Right lobe of liver (tissue), 6 donors: Measurements from ENCODE around the gene FUOM. TPM values are rescaled to one million over a fixed set of nuclear protein-coding genes. Genes with fewer than 3 reads are reported as not detected.

Experiments
- ATAC-seq, 4 donors: fragments of 200-7000 bp; cut with Tn5 transposase; one replicate each; pipeline ENCODE4 v1.9.1; 2020; ENCODE audit warnings: mild to moderate bottlenecking in 4 of 4, moderate library complexity in 4 of 4
- DNase-seq, 3 donors: peaks; one replicate each; pipeline ENCODE4 v3.0.0-alpha.2; 2020
- H3K27ac ChIP-seq, 3 donors: fragments of 200-600 bp; one replicate each; pipeline ENCODE4 v1.8.0; 2022
- H3K27me3 ChIP-seq, 2 donors: fragments of 200-600 bp; one replicate each; pipeline ENCODE4 v1.8.0; 2022
- H3K36me3 ChIP-seq, 4 donors: fragments of 200-600 bp; sonication (generic) in 1 of 4; one replicate each; pipeline versions ENCODE4 v1.5.1 to v1.8.0; 2017 to 2022; ENCODE audit warnings: control low read depth in 1 of 4
- H3K4me1 ChIP-seq, 4 donors: fragments of 200-600 bp; sonication (generic) in 1 of 4; one replicate each; pipeline versions ENCODE4 v1.5.1 to v1.8.0; 2017 to 2022; ENCODE audit warnings: control low read depth in 1 of 4
- H3K4me3 ChIP-seq, 3 donors: fragments of 200-600 bp; one replicate each; pipeline ENCODE4 v1.8.0; 2022
- H3K9me3 ChIP-seq, 4 donors: fragments of 200-600 bp; sonication (generic) in 1 of 4; one replicate each; pipeline versions ENCODE4 v1.5.1 to v1.8.0; 2017 to 2022; ENCODE audit warnings: control low read depth in 1 of 4
- POLR2A ChIP-seq: fragments of 450-650 bp; IDR thresholded peaks from one replicate; pipeline ENCODE4 v1.6.1; 2017; ENCODE audit warnings: antibody characterized with exemption, mild to moderate bottlenecking
- WGBS: methylation state at CpG from one replicate; pipeline ENCODE4 v1.1.6; 2018; ENCODE audit warnings: low coverage, low lambda C conversion rate; ENCODE audit not compliant: insufficient coverage; ENCODE audit errors: missing lambda C conversion rate; 5-methylcytosine and 5-hydroxymethylcytosine counted together
- intact Hi-C, 2 donors: fragments of 100-400 bp; cut with DNase I; formaldehyde crosslinking; loops; one replicate each; pipeline versions ENCODE4 v1.11.2 to v1.14.1; 2022
- total RNA-seq, 6 experiments: library from RNA; depleted of rRNA in 2 of 6; stranded (reverse); fragments of >200 nt in 2 of 6; fragmentation: NEBNext Ultra II Directional in 3 of 6; extraction: Animal tissue kit (Norgen Biotek cat#: 25700) in 3 of 6; gene quantifications; one replicate each; pipeline versions ENCODE4 v1.1.0 to v1.2.4, GENCODE V29; 2016 to 2023
- TF ChIP-seq, protein P1 (sequence below), 4 donors: fragments of 200-600 bp in 3 of 4; fragments of 450-650 bp in 1 of 4; IDR thresholded peaks; one replicate each; pipeline versions ENCODE4 v1.5.1 to v1.8.0; 2016 to 2022; ENCODE audit warnings: antibody characterized with exemption in 4 of 4, mild to moderate bottlenecking in 2 of 4
- donor health status: DM: no; HTN: yes; CAD: no.
- donor health status: DM: no; HTN: no; CAD: no.
- donor health status: DM: no; HTN: no; CAD: no.
- donor health status: DM: no; HTN: yes; CAD: no.
- donor health status: DM: no; HTN: yes; CAD: no.

FUOM gene
- total RNA-seq, 6 experiments from 2014 or later, result 76.1 to 158 (median 124) TPM

DNA sequence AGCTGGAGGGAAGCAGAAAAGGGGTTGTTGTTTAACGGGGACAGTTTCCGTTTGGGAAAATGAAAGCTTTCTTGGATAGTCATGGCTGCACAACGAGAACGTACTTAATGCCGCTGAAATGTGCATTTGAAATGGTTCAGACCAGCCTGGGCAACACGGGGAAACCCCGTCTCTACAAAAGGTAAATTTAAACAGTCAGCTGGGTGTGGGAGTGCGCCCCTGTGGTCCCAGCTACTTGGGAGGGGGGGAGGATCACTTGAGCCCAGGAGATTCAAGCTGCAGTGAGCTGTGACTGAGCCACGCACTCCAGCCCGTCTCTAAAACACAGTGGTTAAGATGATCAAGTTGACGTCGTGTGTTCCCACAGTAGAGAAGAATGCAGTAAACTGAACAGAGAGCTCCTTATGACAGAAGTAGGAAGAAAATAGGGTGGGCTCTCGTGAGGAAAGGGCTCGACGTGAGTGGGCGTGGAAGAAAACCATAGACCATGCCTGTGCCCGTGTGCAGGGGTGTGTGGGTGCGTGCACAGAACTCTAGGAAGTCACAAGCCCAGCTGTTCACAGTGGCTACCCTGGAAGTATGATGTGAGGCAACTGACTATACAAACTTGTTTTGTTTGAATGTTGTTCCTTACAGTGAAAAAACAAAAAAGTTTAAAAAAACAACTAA lies 4.1 kb upstream of the FUOM start:
- intact Hi-C loops, result no loop called here
- no peak overlapping the region for H3K4me3 ChIP-seq
- ATAC-seq (no peak), DNase-seq (no peak)
- no peak overlapping the region for H3K27ac ChIP-seq
- 83% methylated on average over 15 of the region's 18 CpGs for WGBS
- TF ChIP-seq, protein P1, sequence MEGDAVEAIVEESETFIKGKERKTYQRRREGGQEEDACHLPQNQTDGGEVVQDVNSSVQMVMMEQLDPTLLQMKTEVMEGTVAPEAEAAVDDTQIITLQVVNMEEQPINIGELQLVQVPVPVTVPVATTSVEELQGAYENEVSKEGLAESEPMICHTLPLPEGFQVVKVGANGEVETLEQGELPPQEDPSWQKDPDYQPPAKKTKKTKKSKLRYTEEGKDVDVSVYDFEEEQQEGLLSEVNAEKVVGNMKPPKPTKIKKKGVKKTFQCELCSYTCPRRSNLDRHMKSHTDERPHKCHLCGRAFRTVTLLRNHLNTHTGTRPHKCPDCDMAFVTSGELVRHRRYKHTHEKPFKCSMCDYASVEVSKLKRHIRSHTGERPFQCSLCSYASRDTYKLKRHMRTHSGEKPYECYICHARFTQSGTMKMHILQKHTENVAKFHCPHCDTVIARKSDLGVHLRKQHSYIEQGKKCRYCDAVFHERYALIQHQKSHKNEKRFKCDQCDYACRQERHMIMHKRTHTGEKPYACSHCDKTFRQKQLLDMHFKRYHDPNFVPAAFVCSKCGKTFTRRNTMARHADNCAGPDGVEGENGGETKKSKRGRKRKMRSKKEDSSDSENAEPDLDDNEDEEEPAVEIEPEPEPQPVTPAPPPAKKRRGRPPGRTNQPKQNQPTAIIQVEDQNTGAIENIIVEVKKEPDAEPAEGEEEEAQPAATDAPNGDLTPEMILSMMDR (IDR thresholded peaks at IDR 0.05), result no peak
- TF ChIP-seq POLR2A, result no peak
- no peaks in the 10 kb centered on the region for H3K9me3 ChIP-seq
- H3K27me3 ChIP-seq, result no peaks in the 10 kb centered on the region
- H3K4me1 ChIP-seq, result peaks cover 0 to 30% (median 12%) of the 10 kb centered on the region in 4 donors
- H3K36me3 ChIP-seq, result peaks cover 0 to 50% (median 32%) of the 10 kb centered on the region in 4 donors

DNA sequence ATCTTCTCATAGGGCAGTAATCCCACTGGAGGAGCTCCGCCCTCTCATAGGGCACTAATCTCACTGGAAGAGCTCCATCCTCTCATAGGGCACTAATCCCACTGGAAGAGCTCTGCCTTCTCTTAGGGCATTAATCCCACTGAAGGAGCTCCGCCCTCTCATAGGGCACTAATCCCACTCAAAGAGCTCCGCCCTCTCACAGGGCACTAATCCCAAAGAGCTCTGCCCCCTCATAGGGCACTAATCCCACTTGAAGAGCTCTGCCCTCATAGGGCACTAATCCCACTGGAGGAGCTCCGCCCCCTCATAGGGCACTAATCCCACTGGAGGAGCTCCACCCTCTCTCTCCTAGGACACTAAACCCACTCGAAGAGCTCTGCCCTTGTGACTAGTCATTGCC lies 3.4 kb upstream of the FUOM start:
- H3K27me3 ChIP-seq, result no peaks in the 10 kb centered on the region
- peaks cover 0 to 36% (median 15%) of the 10 kb centered on the region in 4 donors for H3K4me1 ChIP-seq
- ATAC-seq, result no peak
- H3K9me3 ChIP-seq, result no peaks in the 10 kb centered on the region
- peaks cover 0 to 43% (median 26%) of the 10 kb centered on the region in 4 donors for H3K36me3 ChIP-seq
- 90% methylated on average over 2 of the region's 5 CpGs for WGBS
- no peak for DNase-seq
- H3K4me3 ChIP-seq, result no peak overlapping the region
- TF ChIP-seq, protein P1 (IDR thresholded peaks at IDR 0.05), result no peak
- no peak for TF ChIP-seq POLR2A
- intact Hi-C loops, result no loop called here
- H3K27ac ChIP-seq, result peak overlapping the region in 1 of 3 donors; percentile 44

DNA sequence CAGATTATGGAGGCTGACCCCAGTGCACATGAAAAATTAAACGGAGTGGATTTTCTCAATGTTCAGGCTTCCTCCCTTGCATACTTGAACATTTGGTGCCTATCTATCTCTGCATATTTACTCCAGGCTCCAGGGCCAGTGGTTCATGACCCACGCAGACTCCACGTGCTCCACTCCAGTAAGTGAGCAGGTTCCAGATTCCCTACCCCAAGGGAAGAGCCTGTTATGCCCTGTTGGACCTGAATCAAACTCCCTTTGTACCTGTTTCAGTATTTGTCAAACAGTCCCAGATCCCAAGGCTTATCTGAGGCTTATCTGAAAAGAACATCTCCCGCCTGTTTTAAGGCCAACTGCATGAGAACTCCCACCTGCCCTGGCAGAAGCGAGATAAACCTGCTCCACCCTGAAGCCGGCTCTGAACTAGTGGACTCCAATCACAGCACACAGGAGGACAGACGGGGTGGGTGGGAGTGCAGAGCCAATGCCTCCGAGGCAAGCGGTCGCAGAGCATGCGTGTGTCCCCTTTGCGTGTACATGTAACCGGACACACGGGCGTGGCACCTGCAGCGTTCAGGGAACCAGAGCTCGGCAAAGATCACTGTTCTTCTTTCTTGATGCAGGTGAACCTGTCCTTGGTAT lies 2.3 kb upstream of the FUOM start:
- Histone ChIP-seq H3K4me1 (peaks cover 0 to 48% (median 20%) of the 10 kb centered on the region in 4 donors), H3K4me3 (peak overlapping the region in 1 of 3 donors; percentile 6), H3K36me3 (peaks cover 0 to 32% (median 17%) of the 10 kb centered on the region in 4 donors), H3K27ac (peak overlapping the region in 2 of 3 donors; percentile 71 to 85), H3K9me3 (no peaks in the 10 kb centered on the region), H3K27me3 (no peaks in the 10 kb centered on the region)
- WGBS, result 36% methylated on average over 6 of the region's 17 CpGs
- DNase-seq (peak; percentile 64 to 92 (median 89)), ATAC-seq (peak; percentile 37 to 65 (median 55))
- intact Hi-C loops, result no loop called here
- TF ChIP-seq, protein P1 (IDR thresholded peaks at IDR 0.05), result no peak
- TF ChIP-seq POLR2A, result no peak

DNA sequence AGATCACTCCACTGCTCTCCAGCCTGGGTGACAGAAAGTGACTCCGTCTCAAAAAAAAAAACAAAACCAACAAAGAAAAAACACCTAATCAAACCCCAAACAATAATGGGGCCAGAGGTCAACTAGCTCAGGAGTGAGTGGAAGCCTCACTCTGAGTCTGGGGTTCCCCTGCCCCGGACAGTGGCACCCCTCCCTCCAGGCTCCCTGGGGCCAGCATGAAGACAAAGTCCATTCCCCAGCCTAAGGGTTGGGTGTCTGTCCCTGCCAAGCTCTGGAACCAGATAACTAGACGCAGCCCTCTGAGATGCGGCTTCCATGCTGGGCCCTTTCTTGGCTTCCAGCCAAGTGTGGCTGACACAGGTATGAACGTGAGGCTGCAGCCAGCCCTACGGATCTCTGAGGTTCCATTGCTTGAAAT lies 1.7 kb upstream of the FUOM start:
- Histone ChIP-seq H3K4me3 (peak overlapping the region in 2 of 3 donors; percentile 72 to 94), H3K27ac (peak overlapping the region; percentile 65 to 85 (median 71)), H3K4me1 (peaks cover 0 to 53% (median 23%) of the 10 kb centered on the region in 4 donors), H3K27me3 (no peaks in the 10 kb centered on the region), H3K36me3 (peaks cover 0 to 26% (median 15%) of the 10 kb centered on the region in 4 donors), H3K9me3 (no peaks in the 10 kb centered on the region)
- TF ChIP-seq, protein P1 (IDR thresholded peaks at IDR 0.05), result no peak
- no peak for TF ChIP-seq POLR2A
- intact Hi-C loops, result no loop called here
- DNase-seq (peak; percentile 60 to 84 (median 75)), ATAC-seq (peak; percentile 35 to 56 (median 43))
- WGBS, result 25% methylated on average over 1 of the region's 6 CpGs
